ENCODE measurements around the gene CHKA.

DNA sequence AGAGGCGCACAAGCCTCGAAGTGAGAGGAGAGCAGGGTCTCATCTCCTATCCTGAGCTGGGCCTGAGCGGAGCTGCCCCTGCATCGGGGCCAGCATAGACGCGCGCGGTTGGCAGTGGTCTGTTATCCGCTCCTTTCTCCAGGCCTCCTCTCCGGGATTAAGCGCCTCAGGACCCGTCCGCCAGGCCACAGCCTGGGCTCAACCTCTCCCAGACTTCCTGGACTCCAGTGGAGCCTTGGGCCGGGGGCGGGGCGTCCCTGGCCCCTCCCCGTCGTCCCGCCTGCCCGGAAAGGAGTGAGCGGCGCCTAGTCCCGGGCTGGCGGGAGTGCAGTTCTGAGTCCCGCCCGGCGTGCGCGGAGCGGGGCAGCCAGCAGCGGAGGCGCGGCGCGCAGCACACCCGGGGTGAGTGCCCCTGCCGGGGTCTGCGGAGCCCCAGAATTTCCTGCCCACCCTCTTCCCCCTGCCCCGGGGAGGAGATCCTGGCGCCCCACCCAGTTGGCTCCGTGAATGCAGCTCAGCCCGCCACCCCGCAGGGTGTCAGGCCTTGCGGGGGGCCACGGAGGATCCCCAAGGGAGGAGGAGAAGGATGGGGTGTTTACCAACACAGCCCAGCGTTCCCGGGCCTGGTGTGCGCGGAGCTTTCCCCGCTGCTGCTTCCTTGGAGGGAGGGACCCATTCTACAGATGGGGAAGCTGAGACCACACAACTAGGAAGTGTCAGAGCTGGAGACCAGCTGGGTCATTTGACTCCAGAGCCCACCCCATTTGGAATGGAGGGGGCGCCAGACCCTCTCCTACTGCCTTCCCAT, 82.3 kb downstream of the CHKA start, which contains the start of gene TCIRG1:
- no peak for TF ChIP-seq EZH2phosphoT487 (IDR thresholded peaks at IDR 0.05; ENCODE audit: insufficient read depth, low read depth)
- no peak for TF ChIP-seq EZH2 (IDR thresholded peaks at IDR 0.05; ENCODE audit: insufficient read depth, poor library complexity, severe bottlenecking)
